ENCODE measurements around the gene PDX1.

GRCh38 chr13:27961227-27962085 lies 41.7 kb downstream of the PDX1 start:
- TF ChIP-seq CTCF (IDR thresholded peaks at IDR 0.05) (no peak), ATF2 (CRISPR knock-in tag; IDR thresholded peaks at IDR 0.05; ENCODE audit: borderline replicate concordance, low read depth) (no peak), USF1 (CRISPR knock-in tag; IDR thresholded peaks at IDR 0.05) (no peak), NFYB (CRISPR knock-in tag; conservative IDR thresholded peaks at IDR 0.05; ENCODE audit: low read depth) (no peak), ZNF232 (CRISPR knock-in tag; IDR thresholded peaks at IDR 0.05) (no peak), KAT7 (CRISPR knock-in tag; IDR thresholded peaks at IDR 0.05; ENCODE audit: borderline replicate concordance) (no peak), HMGXB4 (CRISPR knock-in tag; IDR thresholded peaks at IDR 0.05) (no peak), MAX (CRISPR knock-in tag; IDR thresholded peaks at IDR 0.05) (no peak), NR2C2 (CRISPR knock-in tag; IDR thresholded peaks at IDR 0.05) (no peak), CBFB (CRISPR knock-in tag; IDR thresholded peaks at IDR 0.05; ENCODE audit: low read depth) (no peak), TEAD4 (CRISPR knock-in tag; IDR thresholded peaks at IDR 0.05) (no peak), GABPB1 (CRISPR knock-in tag; IDR thresholded peaks at IDR 0.05) (no peak)

Data from WTC11 (cell line).